ENCODE measurements around the gene CLASRP.

DNA sequence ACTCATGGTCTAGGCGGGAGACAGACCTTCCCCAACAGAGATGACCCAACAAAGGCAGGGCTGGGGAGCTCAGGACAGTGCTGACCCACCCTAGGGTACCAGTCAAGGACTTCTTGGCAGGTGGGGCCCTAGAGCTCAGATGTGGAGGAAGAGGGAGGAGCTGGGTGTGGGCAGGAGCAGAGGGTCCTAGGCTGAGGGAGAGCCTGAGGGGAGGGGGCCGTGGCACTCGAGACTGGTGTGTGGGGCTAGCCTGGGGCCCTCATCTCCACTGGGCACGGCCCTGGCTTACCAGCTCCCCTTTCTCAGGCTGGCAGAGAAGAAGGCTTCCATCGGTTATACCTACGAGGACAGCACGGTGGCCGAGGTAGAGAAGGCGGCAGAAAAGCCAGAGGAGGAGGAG is 18.6 kb downstream of the CLASRP start:
- no peak for TF ChIP-seq CTCF (IDR thresholded peaks at IDR 0.05 in 2 of 3, conservative IDR thresholded peaks at IDR 0.05 in 1 of 3; ENCODE audit: borderline replicate concordance in 1 of 3, insufficient read depth in 1 of 3, low read depth in 2 of 3, low read length in 2 of 3)
- TF ChIP-seq EZH2 (IDR thresholded peaks at IDR 0.05) = no peak
- TF ChIP-seq, protein P1, sequence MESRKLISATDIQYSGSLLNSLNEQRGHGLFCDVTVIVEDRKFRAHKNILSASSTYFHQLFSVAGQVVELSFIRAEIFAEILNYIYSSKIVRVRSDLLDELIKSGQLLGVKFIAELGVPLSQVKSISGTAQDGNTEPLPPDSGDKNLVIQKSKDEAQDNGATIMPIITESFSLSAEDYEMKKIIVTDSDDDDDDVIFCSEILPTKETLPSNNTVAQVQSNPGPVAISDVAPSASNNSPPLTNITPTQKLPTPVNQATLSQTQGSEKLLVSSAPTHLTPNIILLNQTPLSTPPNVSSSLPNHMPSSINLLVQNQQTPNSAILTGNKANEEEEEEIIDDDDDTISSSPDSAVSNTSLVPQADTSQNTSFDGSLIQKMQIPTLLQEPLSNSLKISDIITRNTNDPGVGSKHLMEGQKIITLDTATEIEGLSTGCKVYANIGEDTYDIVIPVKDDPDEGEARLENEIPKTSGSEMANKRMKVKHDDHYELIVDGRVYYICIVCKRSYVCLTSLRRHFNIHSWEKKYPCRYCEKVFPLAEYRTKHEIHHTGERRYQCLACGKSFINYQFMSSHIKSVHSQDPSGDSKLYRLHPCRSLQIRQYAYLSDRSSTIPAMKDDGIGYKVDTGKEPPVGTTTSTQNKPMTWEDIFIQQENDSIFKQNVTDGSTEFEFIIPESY (IDR thresholded peaks at IDR 0.05; ENCODE audit: extremely low read depth, insufficient replicate concordance, low read length) = no peak
- TF ChIP-seq ELF1 (IDR thresholded peaks at IDR 0.05; ENCODE audit: borderline replicate concordance, low read depth) = no peak
- TF ChIP-seq RAD21 (IDR thresholded peaks at IDR 0.05; ENCODE audit: low read depth) = no peak
- TF ChIP-seq ZNF274 (IDR thresholded peaks at IDR 0.05; ENCODE audit: low read depth, low read length) = no peak
- no peak for TF ChIP-seq POLR2A (IDR thresholded peaks at IDR 0.05; ENCODE audit: borderline replicate concordance, extremely low read depth, insufficient read depth, insufficient read length)
- TF ChIP-seq YY1 (IDR thresholded peaks at IDR 0.05; ENCODE audit: extremely low read depth, insufficient replicate concordance, low read depth, low read length) = no peak
- TF ChIP-seq CEBPB (IDR thresholded peaks at IDR 0.05; ENCODE audit: low read depth) = no peak
- no peak for TF ChIP-seq JUND (IDR thresholded peaks at IDR 0.05)
- no peak for TF ChIP-seq EGR1 (IDR thresholded peaks at IDR 0.05; ENCODE audit: low read depth)
- TF ChIP-seq TCF7L2 (IDR thresholded peaks at IDR 0.05; ENCODE audit: borderline replicate concordance, extremely low read depth, insufficient read depth, insufficient read length) = no peak

All from HCT116 (cell line).